Stomach smooth muscle (tissue), 2 donors: ENCODE measurements around the gene NUDT8.

ENCODE experiments used
- H3K27ac ChIP-seq: one replicate; pipeline ENCODE4 v1.7.0; 2013; ENCODE audit warnings: mild to moderate bottlenecking, low read length, inconsistent platforms
- H3K27me3 ChIP-seq, 2 donors: one replicate each; pipeline ENCODE4 v1.7.0; 2013; ENCODE audit warnings: low read length in 2 of 2; ENCODE audit not compliant: insufficient read depth in 2 of 2, control insufficient read depth in 1 of 2
- H3K36me3 ChIP-seq, 2 donors: one replicate each; pipeline ENCODE4 v1.7.0; 2013; ENCODE audit warnings: low read length in 2 of 2; ENCODE audit not compliant: control insufficient read depth in 2 of 2, insufficient read depth in 2 of 2
- H3K4me1 ChIP-seq: one replicate; pipeline ENCODE4 v1.7.0; 2013; ENCODE audit warnings: low read length; ENCODE audit not compliant: control insufficient read depth, insufficient read depth
- H3K4me3 ChIP-seq, 2 donors: one replicate each; pipeline ENCODE4 v1.7.0; 2013; ENCODE audit warnings: low read length in 2 of 2
- H3K9ac ChIP-seq, 2 donors: one replicate each; pipeline ENCODE4 v1.7.0; 2013; ENCODE audit warnings: low read length in 2 of 2, mild to moderate bottlenecking in 1 of 2
- H3K9me3 ChIP-seq, 2 donors: one replicate each; pipeline ENCODE4 v1.7.0; 2013; ENCODE audit warnings: low read length in 2 of 2; ENCODE audit not compliant: control insufficient read depth in 2 of 2
- donor health status: healthy.
- donor health status: Pancreatic carcinoma.

Gene NUDT8, protein sequence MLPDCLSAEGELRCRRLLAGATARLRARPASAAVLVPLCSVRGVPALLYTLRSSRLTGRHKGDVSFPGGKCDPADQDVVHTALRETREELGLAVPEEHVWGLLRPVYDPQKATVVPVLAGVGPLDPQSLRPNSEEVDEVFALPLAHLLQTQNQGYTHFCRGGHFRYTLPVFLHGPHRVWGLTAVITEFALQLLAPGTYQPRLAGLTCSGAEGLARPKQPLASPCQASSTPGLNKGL

GRCh38 chr11:67629386-67630227 is at the start of gene NUDT8:
Gene NUDT8, minus strand, starts transcription at chr11:67629937. Its CDS starts 26 bp downstream, at chr11:67629911.
- H3K9me3 ChIP-seq, result no peaks in the 10 kb centered on the region
- no peaks in the 10 kb centered on the region for H3K36me3 ChIP-seq
- H3K4me1 ChIP-seq, result peaks cover 18% of the 10 kb centered on the region
- no peaks in the 10 kb centered on the region for H3K27me3 ChIP-seq
- H3K27ac ChIP-seq, result peak within 1 kb of the TSS; percentile 77
- H3K4me3 ChIP-seq, result peak within 1 kb of the TSS; percentile 73 to 83
- peak within 1 kb of the TSS; percentile 60 to 69 for H3K9ac ChIP-seq

GRCh38 chr11:67675058-67675747 is 45.5 kb upstream of the NUDT8 start:
- Histone ChIP-seq H3K27ac (no peak overlapping the region), H3K9me3 (peaks cover 0 to 5% of the 10 kb centered on the region in 2 donors), H3K36me3 (no peaks in the 10 kb centered on the region), H3K4me3 (no peak overlapping the region), H3K27me3 (peaks cover 12 to 24% of the 10 kb centered on the region in 2 donors), H3K9ac (no peak overlapping the region), H3K4me1 (no peaks in the 10 kb centered on the region)

GRCh38 chr11:67674442-67674871 is 44.7 kb upstream of the NUDT8 start, which contains the start of gene ALDH3B2:
Gene ALDH3B2, minus strand, starts transcription at chr11:67674623. Its CDS starts 7,688 bp downstream, at chr11:67666935.
- Histone ChIP-seq H3K36me3 (no peaks in the 10 kb centered on the region), H3K27me3 (peaks cover 12 to 24% of the 10 kb centered on the region in 2 donors), H3K4me1 (no peaks in the 10 kb centered on the region), H3K9ac (no peak within 1 kb of the TSS), H3K9me3 (peaks cover 0 to 5% of the 10 kb centered on the region in 2 donors), H3K4me3 (no peak within 1 kb of the TSS), H3K27ac (no peak within 1 kb of the TSS)

DNA sequence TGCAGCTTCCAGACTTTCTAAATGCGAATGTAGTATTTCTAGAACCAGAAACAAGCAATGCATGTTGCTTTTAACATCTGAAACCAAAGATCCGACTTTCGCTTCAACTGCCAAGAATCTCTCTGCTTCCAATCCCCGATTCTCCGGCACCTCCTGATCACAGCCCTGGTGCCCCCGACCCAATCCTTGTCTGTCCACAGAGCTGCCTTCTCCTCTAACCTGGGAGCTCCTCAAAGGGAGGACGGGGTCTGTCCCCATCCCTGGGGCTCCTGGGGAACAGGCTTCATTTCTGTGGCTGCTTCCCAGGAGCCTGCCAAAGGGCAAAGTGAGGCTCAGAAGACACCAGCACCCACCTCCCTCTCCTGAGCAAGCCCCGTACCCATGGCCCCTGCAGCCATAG is 44.2 kb upstream of the NUDT8 start:
- Histone ChIP-seq H3K4me1 (no peaks in the 10 kb centered on the region), H3K4me3 (no peak overlapping the region), H3K36me3 (no peaks in the 10 kb centered on the region), H3K27ac (no peak overlapping the region), H3K9ac (no peak overlapping the region), H3K9me3 (peaks cover 0 to 5% of the 10 kb centered on the region in 2 donors), H3K27me3 (peaks cover 12 to 24% of the 10 kb centered on the region in 2 donors)

DNA sequence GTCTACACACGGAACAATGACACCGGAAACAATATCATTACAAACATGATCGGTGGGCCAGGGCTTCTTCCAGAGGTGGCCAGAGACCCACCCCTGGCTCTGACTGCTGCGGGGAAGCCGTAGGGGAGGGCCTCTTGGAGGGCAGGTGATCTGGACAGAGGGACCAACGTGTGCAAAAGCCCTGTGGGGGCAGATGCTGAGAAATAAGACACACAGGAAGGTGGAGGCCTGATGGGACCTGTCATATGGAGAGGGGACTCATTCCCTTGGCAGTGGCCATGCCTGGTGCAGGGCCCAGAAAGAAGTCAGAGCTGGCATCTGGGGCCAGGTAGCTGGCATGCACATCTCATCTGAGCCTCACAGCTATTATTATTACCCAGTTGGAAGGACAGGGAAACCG is 43.6 kb upstream of the NUDT8 start:
- H3K36me3 ChIP-seq, result no peaks in the 10 kb centered on the region
- no peak overlapping the region for H3K9ac ChIP-seq
- peaks cover 12 to 24% of the 10 kb centered on the region in 2 donors for H3K27me3 ChIP-seq
- no peak overlapping the region for H3K4me3 ChIP-seq
- H3K27ac ChIP-seq, result no peak overlapping the region
- H3K9me3 ChIP-seq, result peaks cover 0 to 5% of the 10 kb centered on the region in 2 donors
- H3K4me1 ChIP-seq, result no peaks in the 10 kb centered on the region

GRCh38 chr11:67671211-67671520 is 41.4 kb upstream of the NUDT8 start:
- Histone ChIP-seq H3K4me3 (no peak overlapping the region), H3K36me3 (no peaks in the 10 kb centered on the region), H3K9ac (no peak overlapping the region), H3K9me3 (peaks cover 0 to 5% of the 10 kb centered on the region in 2 donors), H3K27me3 (peaks cover 12 to 24% of the 10 kb centered on the region in 2 donors), H3K4me1 (no peaks in the 10 kb centered on the region), H3K27ac (no peak overlapping the region)

GRCh38 chr11:67670316-67671210 is 40.8 kb upstream of the NUDT8 start:
- Histone ChIP-seq H3K9me3 (peaks cover 0 to 3% of the 10 kb centered on the region in 2 donors), H3K4me3 (no peak overlapping the region), H3K27ac (no peak overlapping the region), H3K27me3 (peaks cover 12 to 22% of the 10 kb centered on the region in 2 donors), H3K4me1 (no peaks in the 10 kb centered on the region), H3K36me3 (no peaks in the 10 kb centered on the region), H3K9ac (no peak overlapping the region)

DNA sequence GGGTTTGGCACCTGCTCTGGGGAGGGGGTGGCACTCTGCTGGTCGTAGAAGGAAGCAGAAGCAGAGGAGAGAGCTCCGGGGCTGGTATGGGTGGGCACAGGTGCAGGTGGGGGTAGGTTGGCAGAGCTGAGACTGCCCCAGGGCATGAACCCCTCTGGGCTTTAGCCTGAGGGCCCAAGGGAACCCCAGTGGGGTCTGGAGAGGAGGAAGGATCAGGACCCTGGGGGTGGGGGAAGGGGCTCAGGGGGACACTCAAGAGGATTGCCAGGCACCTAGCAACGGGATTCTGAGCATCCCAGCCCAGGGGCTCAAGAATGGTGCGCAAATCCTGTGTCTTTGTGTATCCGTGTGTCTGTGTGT is 38.4 kb upstream of the NUDT8 start:
- no peak overlapping the region for H3K27ac ChIP-seq

GRCh38 chr11:67667490-67668191 is 37.9 kb upstream of the NUDT8 start:
- no peaks in the 10 kb centered on the region for H3K9me3 ChIP-seq
- H3K4me3 ChIP-seq, result no peak overlapping the region
- no peaks in the 10 kb centered on the region for H3K36me3 ChIP-seq
- no peak overlapping the region for H3K27ac ChIP-seq
- no peaks in the 10 kb centered on the region for H3K4me1 ChIP-seq
- no peaks in the 10 kb centered on the region for H3K27me3 ChIP-seq
- H3K9ac ChIP-seq, result no peak overlapping the region

More for the DNA sequence above, 38.4 kb upstream of the NUDT8 start:
- no peaks in the 10 kb centered on the region for H3K4me1 ChIP-seq
- peaks cover 0 to 1% of the 10 kb centered on the region in 2 donors for H3K27me3 ChIP-seq
- H3K36me3 ChIP-seq, result no peaks in the 10 kb centered on the region
- H3K9me3 ChIP-seq, result no peaks in the 10 kb centered on the region
- H3K4me3 ChIP-seq, result no peak overlapping the region
- no peak overlapping the region for H3K9ac ChIP-seq
